ENCODE data around the gene NQO2.

Gene NQO2, protein sequence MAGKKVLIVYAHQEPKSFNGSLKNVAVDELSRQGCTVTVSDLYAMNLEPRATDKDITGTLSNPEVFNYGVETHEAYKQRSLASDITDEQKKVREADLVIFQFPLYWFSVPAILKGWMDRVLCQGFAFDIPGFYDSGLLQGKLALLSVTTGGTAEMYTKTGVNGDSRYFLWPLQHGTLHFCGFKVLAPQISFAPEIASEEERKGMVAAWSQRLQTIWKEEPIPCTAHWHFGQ

DNA sequence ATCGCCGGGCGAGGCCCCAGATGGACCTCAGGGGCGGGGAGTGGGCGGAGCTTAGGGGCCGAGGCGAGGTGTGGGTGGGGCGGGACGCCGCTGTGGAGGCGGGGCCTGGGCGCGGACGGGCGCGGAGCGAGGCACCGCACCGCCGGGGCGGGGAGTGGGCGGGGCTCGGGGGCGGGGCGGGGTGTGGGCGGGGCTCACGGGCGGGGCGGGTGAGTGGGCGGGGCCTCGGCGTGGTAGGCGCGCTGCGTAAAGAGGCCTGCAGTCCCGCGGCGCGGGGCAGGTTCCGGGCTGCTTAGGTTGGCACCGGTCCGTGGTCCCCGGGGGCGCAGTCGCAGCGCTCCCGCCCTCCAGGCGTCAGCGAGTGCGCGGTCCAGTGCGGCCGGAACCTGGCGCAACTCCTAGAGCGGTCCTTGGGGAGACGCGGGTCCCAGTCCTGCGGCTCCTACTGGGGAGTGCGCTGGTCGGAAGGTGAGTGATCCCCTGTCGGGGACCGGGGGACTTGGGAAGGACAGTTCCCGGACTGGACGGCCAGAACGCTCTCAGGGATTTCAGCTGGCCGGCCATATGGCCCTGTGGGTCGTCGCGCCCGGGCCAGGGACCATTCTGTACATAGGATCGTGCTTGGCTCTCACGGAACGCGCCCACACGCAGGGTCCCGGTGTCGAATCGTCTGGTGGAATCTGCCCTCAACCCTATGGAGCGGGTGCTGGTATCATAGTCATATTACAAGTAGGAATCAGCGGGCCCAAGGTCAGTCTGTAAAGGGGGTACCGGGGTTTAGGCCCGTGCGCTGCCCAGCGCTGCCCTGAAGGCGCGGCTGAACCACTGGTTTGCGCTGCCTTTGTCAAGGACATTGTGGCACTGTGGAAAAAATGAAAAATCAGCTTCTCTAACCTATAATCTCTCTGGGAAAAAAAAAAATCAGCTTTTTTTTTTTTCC lies at the start of gene NQO2:
TSS of gene NQO2 (plus strand) at position 277 of the 940 bp plus-strand sequence. CDS start 6,659 bp downstream, outside the sequence.
- peak; percentile 91 for DNase-seq (ENCODE audit: low read depth)

DNA sequence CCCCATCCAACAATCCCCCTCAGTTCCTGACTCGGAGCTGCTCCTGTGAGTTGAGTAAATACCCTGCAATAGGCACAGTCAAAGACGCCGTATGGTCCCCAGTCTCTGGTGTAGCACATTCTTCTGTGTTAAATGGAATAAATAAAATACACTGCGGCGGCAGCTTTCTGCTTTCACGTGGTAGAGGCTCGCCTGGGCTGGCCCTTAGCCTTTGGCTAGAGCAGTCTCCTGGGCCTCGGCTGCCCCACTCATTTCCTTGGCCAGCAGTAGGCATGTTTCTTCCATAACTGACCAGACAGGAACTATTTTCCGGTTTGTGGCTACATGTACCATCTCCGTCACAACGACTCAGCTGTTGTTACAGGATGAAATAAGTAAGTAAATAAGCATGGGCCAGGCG lies 49.0 kb upstream of the NQO2 start:
- no peak for DNase-seq (ENCODE audit: low read depth)

GRCh38 chr6:2951728-2952127 lies 48.0 kb upstream of the NQO2 start:
- no peak for DNase-seq (ENCODE audit: low read depth)

DNA sequence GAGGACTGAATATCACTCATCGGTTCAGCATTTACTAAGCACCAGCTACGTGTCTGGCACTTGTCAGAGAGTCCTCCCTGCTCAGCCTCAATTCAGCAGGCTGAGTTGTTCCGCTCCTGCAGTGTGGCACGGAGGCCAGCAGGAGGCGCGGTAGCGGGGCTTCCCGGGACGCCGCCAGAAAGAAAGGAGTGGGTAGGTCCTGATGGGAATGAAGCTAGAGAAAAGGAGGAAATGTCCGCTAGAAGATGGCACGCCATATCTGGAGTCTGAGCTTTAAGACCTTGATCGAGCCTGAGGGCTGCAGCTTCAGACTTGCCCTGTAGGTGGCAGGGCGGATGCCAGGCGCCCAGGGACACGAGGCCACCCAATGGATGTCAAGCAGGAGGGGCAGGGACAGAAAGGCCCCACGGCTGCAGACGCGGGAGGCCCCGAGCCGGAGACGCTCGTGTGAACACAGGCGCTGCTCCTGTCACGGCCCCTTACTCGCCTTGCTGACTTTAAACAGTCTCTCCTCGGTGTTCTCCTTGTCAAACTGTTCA lies 47.1 kb upstream of the NQO2 start:
- DNase-seq (ENCODE audit: low read depth): peak; percentile 59

DNA sequence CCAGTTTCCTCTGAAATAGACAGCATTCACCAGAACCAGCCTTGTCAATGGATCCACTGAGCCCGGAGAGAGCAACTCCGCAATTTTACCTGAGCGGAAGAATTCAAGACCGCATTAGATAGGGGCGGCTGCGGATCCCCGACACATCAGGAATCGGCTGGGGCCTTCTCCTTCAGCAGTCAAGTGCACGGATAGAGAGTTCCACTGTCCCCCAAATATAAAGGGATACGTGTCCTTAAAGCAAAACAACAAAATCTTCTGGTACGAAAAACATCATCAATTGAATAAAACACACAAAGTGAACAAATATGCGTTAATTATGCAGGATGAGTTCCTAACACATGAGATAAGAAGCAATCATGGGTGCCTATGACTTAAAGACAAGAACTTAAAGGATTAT lies 46.6 kb upstream of the NQO2 start:
- DNase-seq (ENCODE audit: low read depth): no peak

- no peak for DNase-seq (ENCODE audit: low read depth)
These were observed 42.6 kb upstream of the NQO2 start for GRCh38 chr6:2956930-2957685.

- DNase-seq (ENCODE audit: low read depth): no peak
These were observed 41.9 kb upstream of the NQO2 start for GRCh38 chr6:2957696-2958330.

- no peak for DNase-seq (ENCODE audit: low read depth)
These were observed 41.4 kb upstream of the NQO2 start for GRCh38 chr6:2958331-2958711.

GRCh38 chr6:2958776-2959175 lies 40.9 kb upstream of the NQO2 start:
- no peak for DNase-seq (ENCODE audit: low read depth)

DNA sequence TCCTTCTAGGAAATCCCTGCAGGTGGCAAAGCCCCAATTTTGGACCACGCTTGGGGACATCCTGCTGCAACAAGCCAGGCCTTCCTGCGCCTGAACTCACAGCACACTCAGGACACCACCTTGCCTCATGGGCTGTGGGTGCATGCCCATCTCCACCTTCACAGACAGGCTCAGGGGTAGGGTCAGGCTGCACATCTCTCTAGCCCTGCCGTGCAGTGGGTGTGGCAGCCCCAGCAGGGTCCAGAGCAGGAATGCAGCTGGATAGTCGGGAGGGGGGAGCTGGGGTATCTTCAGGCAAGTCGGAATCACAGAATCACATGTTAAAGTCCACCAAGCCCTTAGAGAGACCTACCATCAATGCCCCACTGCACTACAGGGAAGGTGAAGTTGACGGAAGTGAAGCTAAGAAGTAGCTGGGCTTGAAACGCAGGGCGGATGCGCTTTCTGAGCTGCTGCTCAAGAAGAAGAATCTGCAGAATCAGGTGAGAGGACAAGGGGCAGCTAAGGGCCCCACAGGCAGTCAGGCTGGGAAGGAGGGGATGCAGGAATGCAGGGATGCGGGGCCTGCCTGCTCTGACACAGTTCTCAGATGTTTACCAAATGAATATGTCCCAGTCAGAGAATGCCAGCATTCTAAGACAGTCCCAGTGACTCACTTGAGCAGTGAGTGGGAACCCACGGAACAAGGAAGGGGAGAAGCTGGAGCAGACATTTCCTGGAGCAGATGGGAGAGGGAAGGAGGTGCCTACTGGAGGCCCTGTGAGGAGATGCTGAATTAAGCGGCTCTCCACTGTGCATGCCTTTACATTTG lies 39.6 kb upstream of the NQO2 start:
- DNase-seq (ENCODE audit: low read depth): no peak

DNA sequence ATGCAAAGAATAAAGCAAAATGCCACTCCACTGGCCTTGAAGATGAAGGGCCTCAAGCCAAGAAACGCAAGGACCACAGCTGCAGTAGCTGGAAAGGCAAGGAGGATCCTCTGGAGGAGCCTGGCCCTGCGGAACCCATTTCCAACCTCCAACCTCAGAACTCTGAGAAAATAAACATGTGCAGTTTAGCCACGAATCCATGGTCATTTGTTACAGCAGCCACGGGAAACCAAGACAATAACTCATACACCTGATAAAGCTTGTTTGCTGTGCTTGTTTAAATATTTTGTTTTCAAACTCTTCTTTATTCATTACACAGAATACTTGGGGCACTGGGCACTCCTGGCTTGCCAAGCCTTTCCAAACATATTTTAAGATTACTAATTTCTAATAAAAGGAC lies 38.8 kb upstream of the NQO2 start:
- DNase-seq (ENCODE audit: low read depth): no peak

DNA sequence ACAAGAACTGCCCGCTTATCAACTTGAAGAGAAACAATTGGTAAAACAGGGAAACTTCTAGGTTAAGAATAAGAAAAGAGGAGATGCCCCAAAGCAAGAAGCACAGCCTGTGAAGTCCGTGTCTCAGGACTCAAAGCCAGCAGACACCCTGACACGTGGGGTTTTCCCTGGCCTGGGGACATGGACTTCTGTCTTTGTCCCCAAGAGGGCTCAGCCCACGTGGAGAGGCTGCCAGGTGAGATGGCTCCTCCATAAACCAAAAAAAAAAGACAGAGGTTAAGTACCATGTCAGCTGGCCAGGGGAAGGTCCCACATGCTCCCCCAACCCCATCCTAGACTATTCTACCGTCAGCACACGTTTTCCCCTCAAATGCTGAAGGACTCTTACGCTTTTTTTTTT lies 38.2 kb upstream of the NQO2 start:
- DNase-seq (ENCODE audit: low read depth): no peak

GRCh38 chr6:2962004-2962403 lies 37.7 kb upstream of the NQO2 start:
- no peak for DNase-seq (ENCODE audit: low read depth)

- no peak for DNase-seq (ENCODE audit: low read depth)
These were observed 37.1 kb upstream of the NQO2 start for GRCh38 chr6:2962636-2963035.

- no peak for DNase-seq (ENCODE audit: low read depth)
These were observed 35.9 kb upstream of the NQO2 start for GRCh38 chr6:2963756-2964155.

DNA sequence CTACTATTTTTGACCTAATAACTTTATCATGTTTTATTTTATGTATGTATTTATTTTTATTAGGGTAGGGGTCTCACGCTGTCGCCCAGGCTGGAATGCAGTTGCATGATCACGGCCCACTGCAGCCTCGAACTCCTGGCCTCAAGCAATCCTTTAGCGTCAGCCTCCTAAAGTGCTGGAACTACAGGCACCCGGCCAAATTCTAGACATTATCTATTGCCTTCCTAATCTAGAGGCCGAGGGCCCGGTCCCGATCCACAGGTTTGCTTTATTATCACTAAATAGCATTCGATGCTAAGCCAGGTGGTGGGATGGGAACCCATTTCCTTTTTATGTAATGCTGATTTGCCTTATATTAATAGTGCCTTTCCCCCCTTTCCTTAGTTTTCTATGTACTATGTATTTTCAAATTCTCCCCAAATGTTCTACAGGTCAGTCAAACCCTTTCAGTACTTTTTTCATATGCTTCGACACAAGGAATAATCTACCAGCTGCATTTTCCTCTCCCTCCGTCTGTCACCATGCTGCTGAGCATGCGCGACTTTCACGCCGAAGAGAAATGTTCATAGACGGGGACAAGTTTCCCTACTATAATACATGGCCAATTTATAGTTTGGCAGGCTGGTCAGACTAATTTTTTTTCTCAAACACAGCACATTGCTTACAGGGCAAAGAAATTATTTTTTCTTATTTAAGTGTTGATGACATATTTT lies 34.7 kb upstream of the NQO2 start:
- DNase-seq (ENCODE audit: low read depth): no peak

DNA sequence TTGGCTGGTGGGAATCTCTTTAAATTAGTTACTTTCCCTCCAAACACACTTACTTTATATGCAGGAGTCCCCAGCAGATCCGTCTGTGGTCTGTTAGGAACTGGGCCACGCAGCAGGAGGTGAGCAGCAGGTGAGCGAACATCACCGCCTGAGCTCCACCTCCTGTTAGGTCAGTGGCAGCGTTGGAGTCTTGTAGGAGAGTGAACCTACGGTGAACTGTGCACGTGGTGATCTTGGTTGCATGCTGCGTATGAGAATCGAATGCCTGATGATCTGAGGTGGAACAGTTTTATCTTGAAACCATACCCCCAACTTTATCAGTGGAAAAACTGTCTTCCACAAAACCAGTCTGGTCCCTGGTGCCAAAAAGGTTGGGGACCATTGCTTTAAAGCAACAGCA lies 33.3 kb upstream of the NQO2 start:
- no peak for DNase-seq (ENCODE audit: low read depth)

GRCh38 chr6:2967936-2968335 lies 31.8 kb upstream of the NQO2 start:
- no peak for DNase-seq (ENCODE audit: low read depth)

- DNase-seq (ENCODE audit: low read depth): no peak
These were observed 31.0 kb upstream of the NQO2 start for GRCh38 chr6:2968600-2969135.

- no peak for DNase-seq (ENCODE audit: low read depth)
These were observed 30.1 kb upstream of the NQO2 start for GRCh38 chr6:2969549-2969948.

All from activated T-cell treated with anti-CD3 and anti-CD28 coated beads for 48 hours (primary cell).